SIG-M5 treated with dmso at 0.1 percent for 504 hours (cell line): ENCODE results near the gene STAU1.
"Not testable (repeated sequence)": the region's sequence is repeated elsewhere in the genome, so short reads cannot be mapped to it uniquely, and the experiment has no call there.

Experiments
- DNase-seq: peaks from one replicate; lab custom pipeline; 2025; ENCODE audit not compliant: unreplicated experiment; lab: John Stamatoyannopoulos, UW

The STAU1 gene

DNA sequence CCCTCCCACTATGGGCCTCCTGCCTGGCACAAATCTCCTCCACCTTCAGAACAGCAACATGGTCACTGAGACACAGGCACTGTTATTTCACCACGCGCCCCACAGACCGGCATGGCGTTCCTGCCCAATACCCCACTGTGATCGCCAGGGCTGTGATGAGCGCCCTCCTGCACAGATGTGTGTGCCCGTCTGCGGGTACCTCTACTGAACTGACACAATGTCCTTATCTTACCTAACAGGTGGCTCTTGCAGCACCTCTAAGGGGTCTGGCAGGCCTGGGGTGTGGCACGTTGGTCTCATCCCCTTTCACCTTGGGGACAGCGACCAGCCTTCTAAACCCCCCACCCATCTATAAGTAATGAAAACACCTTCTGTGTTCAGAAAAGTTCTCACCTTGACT lies 64.2 kb downstream of the STAU1 start:
- no peak for DNase-seq

DNA sequence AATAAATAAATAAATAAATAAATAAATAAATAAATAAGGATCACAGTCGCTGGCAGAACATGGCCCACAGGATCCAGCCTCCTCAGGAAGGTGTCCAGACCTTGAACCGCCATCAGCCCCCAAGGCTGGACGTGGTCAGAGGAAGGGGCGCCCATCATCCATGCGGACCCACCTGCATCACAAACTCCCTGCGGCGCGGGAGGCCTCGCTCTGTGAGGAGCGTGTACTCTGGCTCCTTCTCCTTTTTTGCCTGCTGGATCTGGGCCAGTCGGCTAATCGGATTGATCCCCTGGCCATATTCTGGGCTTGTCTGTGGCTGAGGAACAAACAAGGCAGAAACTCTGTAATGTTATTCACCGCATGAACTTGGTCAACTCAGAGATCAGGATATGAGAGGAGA lies 65.2 kb downstream of the STAU1 start:
- DNase-seq: no peak

DNA sequence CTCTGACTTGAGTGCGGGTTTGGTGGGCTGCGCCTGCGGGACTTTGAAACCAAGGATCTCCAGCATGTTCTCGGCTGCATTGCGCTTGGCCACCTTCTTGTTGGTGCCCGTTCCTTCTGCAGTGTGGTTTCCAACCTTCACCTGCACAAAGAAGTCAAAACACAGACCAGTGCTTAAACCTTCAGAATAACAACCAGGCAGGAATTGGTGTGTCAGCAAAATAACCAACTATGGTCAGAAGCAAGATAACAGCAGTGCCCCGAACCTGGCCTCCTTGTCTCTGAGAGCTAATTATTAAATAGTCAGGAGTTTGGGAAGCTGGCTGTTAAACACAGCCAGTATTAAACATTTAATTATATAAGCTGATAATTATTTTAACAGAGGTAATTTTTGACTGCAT lies 68.1 kb downstream of the STAU1 start:
- DNase-seq: no peak

DNA sequence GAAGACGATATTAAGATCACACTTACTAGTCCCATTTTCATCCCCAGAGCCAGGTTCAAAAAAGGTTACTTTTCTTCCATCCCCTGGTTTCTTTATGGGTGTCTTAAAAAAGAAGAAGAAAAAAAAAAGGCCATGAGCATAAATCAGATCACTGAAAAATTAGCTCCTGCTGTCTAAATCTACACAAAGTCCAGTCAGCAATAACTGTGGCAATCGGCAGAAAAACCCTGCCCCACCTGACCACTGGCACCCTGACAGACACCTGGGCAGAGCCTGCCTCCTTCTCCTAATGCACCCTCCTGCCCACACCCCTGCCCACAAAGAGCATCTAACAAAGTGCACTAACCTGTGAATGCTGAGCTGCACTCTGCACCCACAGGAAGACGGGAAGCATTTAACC lies 69.8 kb downstream of the STAU1 start:
- no peak for DNase-seq

GRCh38 chr20:49115564-49115963 lies 72.6 kb downstream of the STAU1 start:
- no peak for DNase-seq

DNA sequence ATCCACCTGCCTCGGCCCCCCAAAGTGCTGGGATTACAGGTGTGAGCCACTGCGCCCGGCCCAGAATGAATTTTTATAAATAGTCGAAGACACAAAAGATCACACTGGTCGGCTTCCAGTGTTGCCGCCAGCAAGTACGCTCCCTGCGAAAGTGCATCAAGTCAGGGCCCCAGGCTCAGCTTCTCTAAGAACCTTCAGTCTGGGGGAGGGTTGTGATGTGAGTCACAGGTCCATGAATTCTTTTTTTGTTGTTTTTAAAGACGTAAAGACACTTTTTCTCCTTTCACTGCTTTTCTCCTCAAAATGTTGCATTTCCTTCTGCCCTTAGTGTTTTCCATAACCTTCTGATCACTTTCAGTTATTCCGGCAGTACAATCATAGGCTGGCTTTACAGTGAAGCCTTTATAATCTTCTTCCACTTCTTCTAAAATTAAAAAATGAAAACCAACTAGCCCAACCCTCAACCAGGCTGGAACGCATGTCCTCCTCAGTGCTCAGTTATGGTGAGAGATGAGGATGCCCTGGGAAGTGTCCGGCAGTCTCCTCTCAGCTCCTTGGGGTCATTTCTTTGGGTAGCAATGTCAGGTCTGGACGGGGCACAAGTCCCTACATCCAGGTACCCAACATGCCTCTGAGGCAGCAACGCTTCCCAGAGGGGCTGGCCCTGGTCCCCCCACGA lies 75.4 kb downstream of the STAU1 start:
- DNase-seq: no peak

DNA sequence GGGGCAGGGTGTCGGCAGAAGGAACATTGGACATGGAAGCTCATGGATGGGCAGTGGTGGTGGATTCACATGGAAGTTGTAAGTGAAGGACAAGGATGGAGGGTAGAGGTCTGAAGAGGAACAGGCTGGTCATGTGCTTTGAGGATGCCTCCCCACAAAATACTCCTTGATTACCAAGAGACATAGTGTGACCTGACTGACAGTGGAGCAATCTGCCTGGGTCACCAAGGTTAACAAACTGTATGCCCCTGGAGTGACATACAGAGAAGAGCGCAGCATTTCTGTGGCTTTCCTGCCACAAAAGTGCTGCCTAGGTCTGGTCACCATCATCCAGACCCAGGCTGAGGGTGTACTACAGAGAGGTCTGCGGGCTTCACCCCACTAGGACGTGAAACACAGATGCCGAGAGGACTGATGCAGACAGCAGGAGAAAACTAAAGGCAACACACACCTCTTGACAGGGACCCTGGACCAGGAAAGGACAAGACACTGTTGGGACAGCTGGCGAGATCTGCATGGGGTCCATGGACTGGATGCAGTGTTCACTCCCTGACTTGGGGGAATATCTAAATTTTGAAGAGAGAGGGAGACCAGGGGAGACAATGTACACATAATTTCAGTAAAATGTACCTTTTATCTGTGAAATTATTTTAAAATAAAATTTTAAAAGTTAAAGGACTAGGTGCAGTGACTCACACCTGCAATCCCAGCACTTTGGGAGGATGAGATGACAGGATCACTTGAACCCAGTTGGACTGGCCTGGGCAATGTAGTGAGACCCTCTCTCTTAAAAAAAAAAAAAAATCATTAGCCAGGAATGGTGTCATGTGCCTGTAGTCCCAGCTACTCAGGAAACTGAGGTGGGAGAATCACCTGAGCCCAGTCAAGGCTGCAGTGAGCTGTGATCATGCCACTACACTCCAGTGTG lies 77.1 kb downstream of the STAU1 start:
- no peak for DNase-seq

- no peak for DNase-seq
Observed at GRCh38 chr20:49106328-49106727, 81.8 kb downstream of the STAU1 start.

DNA sequence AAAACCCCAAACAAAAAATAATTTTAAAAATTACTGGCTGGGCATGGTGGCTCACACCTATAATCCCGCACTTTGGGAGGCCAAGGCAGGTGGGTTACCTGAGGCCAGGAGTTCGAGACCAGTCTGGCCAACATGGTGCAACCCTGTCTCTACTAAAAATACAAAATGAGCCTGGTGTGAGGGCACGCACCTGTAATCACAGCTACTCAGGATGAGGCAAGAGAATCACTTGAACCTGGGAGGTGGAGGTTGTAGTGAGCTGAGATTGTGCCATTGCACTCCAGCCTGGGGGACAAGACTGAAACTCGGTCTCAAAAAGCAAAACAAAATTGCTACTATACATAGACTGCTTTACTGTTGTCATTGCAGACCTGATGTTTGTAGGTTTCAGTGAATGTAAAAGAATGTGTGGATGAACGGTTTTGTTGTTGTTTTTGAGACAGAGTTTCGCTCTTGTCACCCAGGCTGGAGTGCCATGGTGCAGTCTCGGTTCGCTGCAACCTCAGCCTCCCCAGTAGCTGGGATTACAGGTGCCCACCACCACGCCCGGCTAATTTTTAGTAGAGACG lies 83.1 kb downstream of the STAU1 start:
- DNase-seq: not testable (repeated sequence)

DNA sequence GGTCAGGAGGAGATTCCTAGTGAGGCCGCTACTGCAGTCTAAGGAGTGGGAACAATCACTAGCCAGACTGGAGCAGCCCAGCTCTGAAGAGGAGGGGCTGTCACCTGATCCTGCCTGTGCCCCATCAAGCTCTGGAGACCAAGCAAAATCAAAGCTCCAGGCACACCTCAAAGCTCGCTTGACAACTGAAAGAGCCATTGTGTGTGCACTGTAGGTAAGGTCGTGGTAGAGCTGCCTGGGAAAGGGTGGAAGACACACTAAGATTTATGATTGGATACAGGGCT lies 83.8 kb downstream of the STAU1 start:
- DNase-seq: no peak

DNA sequence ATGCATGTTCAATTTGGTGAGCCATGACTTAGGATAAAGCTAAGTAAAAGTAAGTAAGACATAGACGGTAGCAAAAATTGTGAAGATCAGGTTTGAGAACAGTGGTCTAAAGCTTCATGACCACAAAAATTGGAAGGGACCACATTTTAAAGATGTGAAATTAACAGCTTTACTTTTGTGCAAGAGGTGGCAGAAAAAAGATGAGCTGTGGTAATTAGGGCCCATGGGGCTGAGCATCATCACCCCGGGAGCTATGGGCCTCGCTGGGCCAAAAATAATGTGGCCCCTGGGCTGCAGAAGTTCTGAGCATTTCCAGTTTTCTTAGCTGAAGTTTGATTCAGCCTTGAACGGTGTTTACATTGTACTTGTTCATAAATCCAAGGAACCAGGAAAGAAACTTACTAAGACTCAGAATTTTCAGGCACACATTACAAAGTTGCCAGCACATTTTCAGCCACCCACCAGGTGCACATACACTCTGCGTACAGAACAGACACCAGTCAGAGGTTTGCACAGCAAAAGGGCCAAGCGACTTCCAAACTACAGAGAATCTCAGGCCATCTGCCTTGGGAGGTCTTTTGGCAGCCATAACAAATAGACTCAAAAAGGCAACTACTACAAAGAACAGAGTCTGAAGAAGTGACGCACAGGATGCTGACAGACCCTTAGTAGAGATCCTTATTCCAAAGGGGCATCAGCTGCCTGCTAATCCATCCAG lies 84.3 kb downstream of the STAU1 start:
- no peak for DNase-seq

GRCh38 chr20:49103019-49103418 lies 85.1 kb downstream of the STAU1 start:
- no peak for DNase-seq

- DNase-seq: no peak
Observed at GRCh38 chr20:49100972-49101371, 87.2 kb downstream of the STAU1 start.

GRCh38 chr20:49100292-49100691 lies 87.8 kb downstream of the STAU1 start:
- DNase-seq: not testable (repeated sequence)

GRCh38 chr20:49099011-49099410 lies 89.1 kb downstream of the STAU1 start:
- DNase-seq: no peak

- DNase-seq: no peak
Observed at GRCh38 chr20:49098136-49098535, 90.0 kb downstream of the STAU1 start.

DNA sequence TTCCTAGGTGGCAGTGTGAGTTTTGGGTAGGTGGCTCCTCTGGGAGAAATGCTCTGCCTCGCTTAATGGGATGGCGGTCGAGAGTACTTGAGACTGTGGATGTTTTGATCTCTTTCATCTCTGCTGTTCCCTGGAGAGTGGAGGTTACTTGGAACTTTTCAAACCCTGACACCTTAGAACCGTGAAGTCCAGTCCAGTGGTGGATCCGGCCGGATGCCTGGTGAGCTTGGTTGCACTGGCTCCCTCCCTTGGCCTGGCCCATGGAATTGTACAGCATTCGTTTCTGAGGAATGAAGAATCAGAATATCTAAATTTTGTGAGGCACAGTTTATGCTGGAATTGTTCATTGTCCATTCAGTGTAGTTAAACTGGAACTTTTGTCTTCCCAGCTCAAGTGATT lies 91.0 kb downstream of the STAU1 start:
- DNase-seq: no peak

GRCh38 chr20:49096203-49096730 lies 91.9 kb downstream of the STAU1 start:
- DNase-seq: no peak

- DNase-seq: no peak
Observed at GRCh38 chr20:49091762-49092161, 96.4 kb downstream of the STAU1 start.

DNA sequence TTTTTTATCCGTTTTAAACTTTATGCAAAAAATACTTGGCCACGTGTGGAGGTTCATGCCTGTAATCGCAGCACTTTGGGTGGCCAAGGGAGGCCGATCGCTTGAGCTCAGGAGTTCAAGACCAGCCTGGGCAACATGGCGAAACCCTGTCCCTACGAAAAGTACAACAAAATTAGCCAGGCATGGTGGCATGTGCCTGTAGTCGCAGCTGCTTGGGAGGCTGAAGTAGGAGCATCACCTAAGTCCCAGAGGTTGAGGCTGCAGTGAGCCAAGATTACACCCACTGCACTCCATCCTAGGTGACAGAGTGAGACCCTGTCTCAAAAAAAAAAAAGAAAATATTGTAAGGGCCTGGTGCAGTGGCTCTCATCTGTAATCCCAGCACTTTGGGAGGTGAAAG lies 97.0 kb downstream of the STAU1 start:
- no peak for DNase-seq

- not testable (repeated sequence) for DNase-seq
Observed at GRCh38 chr20:49082295-49082694, 105.8 kb downstream of the STAU1 start.
